ENCODE data around the gene TMEM130.

The TMEM130 gene

DNA sequence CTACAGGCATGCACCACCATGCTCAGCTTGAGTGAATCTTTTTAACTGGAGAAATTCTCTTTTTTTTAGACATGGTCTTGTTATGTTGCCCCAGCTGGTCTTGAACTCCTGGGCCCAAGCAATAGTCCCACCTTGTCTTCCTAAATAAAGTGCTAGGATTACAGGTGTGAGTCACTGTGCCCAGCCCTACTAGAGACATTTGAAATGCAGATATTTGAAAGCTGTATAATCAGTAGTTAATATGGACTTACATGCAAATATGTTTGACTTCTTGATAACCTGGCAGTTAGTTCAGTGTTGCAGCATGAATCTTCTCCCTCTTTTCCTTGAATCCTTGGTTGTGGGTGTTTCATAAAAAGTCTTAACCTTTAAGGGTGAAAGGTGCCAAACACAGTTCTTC, 17.2 kb upstream of the TMEM130 start:
- no peak for DNase-seq (ENCODE audit: low read depth)
- TF ChIP-seq, protein P1, sequence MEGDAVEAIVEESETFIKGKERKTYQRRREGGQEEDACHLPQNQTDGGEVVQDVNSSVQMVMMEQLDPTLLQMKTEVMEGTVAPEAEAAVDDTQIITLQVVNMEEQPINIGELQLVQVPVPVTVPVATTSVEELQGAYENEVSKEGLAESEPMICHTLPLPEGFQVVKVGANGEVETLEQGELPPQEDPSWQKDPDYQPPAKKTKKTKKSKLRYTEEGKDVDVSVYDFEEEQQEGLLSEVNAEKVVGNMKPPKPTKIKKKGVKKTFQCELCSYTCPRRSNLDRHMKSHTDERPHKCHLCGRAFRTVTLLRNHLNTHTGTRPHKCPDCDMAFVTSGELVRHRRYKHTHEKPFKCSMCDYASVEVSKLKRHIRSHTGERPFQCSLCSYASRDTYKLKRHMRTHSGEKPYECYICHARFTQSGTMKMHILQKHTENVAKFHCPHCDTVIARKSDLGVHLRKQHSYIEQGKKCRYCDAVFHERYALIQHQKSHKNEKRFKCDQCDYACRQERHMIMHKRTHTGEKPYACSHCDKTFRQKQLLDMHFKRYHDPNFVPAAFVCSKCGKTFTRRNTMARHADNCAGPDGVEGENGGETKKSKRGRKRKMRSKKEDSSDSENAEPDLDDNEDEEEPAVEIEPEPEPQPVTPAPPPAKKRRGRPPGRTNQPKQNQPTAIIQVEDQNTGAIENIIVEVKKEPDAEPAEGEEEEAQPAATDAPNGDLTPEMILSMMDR (conservative IDR thresholded peaks at IDR 0.05; ENCODE audit: low read depth, low read length): no peak
- H3K4me3 ChIP-seq (ENCODE audit: low read length): no peak overlapping the region

DNA sequence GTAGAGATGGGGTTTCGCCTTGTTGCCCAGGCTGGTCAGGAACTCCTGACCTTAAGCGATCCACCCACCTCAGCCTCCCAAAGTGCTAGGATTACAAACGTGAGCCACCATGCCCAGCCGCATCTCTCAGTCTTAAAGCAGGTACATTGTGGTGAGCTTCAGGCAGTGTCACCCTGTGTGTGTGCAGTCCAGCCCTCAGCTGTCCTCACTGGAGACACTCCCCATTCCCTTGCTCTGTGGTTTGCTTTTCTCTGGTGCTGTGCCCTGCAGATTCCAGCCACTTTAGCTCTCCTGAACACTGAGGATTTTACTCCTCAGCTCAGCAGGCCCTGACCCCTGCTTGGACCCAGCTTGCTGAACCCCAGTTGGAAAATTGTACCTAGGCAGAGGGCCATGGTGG, 14.6 kb upstream of the TMEM130 start:
- H3K4me3 ChIP-seq (ENCODE audit: low read length): no peak overlapping the region
- TF ChIP-seq, protein P1 (conservative IDR thresholded peaks at IDR 0.05; ENCODE audit: low read depth, low read length): no peak
- DNase-seq (ENCODE audit: low read depth): no peak

DNA sequence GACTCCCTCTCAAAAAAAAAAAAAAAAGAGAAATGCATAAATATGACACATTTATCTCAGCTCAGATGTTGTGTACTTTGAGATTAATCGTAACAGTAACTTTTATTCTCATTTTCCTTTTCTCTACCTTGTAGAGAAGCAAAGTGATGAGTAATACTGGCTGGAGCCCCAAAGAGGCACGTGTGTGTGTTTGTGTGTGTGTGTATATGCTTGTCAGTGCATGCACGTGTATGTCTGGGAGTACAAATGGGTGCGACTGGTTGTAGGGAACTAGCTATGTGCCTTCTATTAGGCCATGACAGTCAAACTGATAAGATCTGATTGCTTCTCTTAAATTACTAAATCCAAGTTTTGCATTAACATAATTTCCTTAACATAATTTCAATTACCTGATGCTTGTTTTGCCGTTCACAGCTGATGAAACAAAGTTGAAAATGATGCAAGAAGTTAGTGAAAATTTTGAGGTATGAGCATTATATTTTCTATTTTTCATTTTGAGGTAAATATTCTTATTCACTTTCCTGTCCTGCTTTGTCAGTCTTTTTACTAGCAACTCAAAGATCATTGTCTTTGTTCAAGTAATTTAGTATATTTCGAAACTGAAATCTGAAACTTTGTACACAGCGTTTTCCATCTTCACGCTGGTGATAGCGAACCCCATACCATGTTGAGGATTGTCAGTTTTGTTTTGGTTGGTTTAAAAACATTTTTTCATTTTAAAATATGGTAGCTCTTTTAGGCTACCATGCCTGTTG, 11.9 kb upstream of the TMEM130 start:
- TF ChIP-seq, protein P1 (conservative IDR thresholded peaks at IDR 0.05; ENCODE audit: low read depth, low read length): no peak
- DNase-seq (ENCODE audit: low read depth): no peak
- no peak overlapping the region for H3K4me3 ChIP-seq (ENCODE audit: low read length)

DNA sequence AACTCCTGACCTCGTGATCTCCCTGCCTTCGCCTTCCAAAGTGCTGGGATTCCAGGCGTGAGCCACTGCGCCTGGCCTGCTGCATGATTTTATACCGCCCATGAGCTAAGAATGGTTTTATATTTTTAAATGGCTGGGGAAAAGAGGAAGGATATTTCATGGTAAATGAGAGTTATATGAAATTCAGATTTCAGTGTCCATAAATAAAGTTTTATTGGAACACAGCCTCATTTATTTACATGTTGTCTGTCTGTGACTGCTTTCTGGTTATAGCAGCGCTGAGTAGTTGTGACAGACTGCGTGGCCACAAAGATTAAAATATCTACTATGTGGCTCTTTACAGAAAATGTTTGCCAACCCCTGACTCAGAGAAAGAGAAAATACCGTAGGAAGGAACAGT, 10.7 kb upstream of the TMEM130 start:
- H3K4me3 ChIP-seq (ENCODE audit: low read length): no peak overlapping the region
- TF ChIP-seq, protein P1 (conservative IDR thresholded peaks at IDR 0.05; ENCODE audit: low read depth, low read length): no peak
- DNase-seq (ENCODE audit: low read depth): no peak

DNA sequence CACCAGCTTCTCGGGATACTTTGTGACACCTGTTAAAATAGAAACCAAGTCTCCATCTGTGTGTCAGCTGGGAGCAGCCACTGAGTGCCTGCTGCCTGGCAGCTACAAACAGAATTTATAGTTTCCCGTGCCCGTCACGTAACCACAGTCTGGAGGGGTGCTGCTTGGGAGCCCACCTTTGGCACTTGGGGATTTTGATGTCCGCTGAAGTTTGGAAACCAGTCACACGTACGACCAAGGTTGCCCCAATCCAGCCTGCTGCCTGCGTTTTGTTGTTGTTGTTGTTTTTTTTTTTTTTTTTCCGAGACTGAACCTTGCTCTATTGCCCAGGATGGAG, 10.1 kb upstream of the TMEM130 start:
- H3K4me3 ChIP-seq (ENCODE audit: low read length): peak overlapping the region; percentile 88
- TF ChIP-seq, protein P1 (conservative IDR thresholded peaks at IDR 0.05; ENCODE audit: low read depth, low read length): no peak
- DNase-seq (ENCODE audit: low read depth): no peak

DNA sequence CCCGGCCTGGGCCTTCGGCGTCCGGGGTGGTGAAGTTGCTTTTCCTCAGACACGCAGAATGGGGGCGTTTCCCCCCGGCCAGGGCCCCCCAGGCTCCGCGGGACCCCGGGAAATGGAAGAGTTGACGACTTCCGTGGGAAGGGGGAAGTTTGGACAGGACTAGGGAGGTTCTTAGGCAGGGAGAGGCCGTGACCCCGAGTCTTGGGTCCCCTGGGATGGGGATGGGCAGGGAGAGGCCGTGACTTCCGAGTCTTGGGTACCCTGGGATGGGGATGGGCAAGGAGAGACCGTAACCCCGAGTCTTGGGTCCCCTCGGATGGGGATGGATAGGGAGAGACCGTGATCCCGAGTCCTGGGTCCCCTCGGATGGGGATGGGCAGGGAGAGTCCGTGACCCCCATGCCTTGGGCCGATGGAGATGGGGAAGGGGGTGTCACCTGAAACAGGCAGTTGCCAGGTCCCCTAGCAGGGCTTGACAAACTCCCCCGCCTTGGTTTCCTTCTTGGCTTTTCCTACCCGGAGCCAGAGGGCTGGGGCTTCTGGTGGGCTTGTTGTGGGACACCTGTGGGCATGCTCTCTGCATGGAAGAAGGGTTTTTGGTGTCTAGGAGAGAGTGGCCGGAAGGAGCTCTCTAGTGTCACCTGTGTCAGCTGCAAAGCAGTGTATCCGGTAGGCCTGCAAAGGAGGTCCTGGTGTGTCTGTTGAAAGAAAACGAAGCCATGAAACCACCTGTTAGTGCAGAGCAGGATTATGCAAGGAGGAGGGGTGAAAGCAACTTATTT, 9.6 kb upstream of the TMEM130 start:
- H3K4me3 ChIP-seq (ENCODE audit: low read length): peak overlapping the region; percentile 88
- TF ChIP-seq, protein P1 (conservative IDR thresholded peaks at IDR 0.05; ENCODE audit: low read depth, low read length): peak; percentile 18
- no peak for DNase-seq (ENCODE audit: low read depth)
